HepG2 (cell line): ENCODE results near the gene DMKN. TPM values are rescaled to one million over a fixed set of nuclear protein-coding genes. Genes with fewer than 3 reads are reported as not detected.

Source experiments
- ATAC-seq: fragments of 200-7000 bp; cut with Tn5 transposase; 3 replicates; pipeline ENCODE4 v1.9.1; 2020; ENCODE audit warnings: mild to moderate bottlenecking, moderate library complexity
- BruUV-seq: library from RNA; stranded (reverse); fragments of 400-500 nt; replicated peaks from 2 replicates; lab custom pipeline; 2021; lab: Mats Ljungman, UMichigan
- CTCF ChIA-PET: fragments of 300-600 bp; formaldehyde crosslinking; extraction: SDS; loops from one replicate; lab custom pipeline; 2021; ENCODE audit warnings: low total read pairs, inconsistent platforms, low intra/inter-chr PET ratio; lab: Yijun Ruan, JAX
- POLR2A ChIA-PET: fragments of 350-600 bp; sonication (Branson Sonifier 250); formaldehyde crosslinking; loops from one replicate; lab custom pipeline; 2020; ENCODE audit warnings: antibody characterized with exemption, inconsistent platforms; lab: Yijun Ruan, JAX
- DNase-seq: peaks from one replicate; pipeline ENCODE4 v3.0.0-alpha.2; 2015; ENCODE audit warnings: low spot score
- FAIRE-seq: peaks from 3 replicates; lab custom pipeline; 2011; peaks lifted over from hg19 to GRCh38; lab: Jason Lieb, UNC
- H2AFZ ChIP-seq: one replicate; pipeline ENCODE4 v1.6.1; 2011; ENCODE audit warnings: low read length, inconsistent platforms
- H3K27ac ChIP-seq: fragments of 300-600 bp; 3 replicates; pipeline ENCODE4 v1.8.0; 2011; ENCODE audit warnings: mixed run types, mild to moderate bottlenecking, mixed read lengths, low read length, inconsistent platforms; ENCODE audit not compliant: insufficient read depth; ENCODE audit errors: extremely low read length
- H3K27me3 ChIP-seq, 2 experiments: fragments of 200-600 bp in 1 of 2; 2 replicates in 1 of 2; 3 replicates in 1 of 2; pipeline versions ENCODE4 v1.6.0 to v1.8.0; 2011; ENCODE audit warnings: low read length in 2 of 2, mild to moderate bottlenecking in 2 of 2, moderate library complexity in 2 of 2, inconsistent platforms in 1 of 2; ENCODE audit not compliant: insufficient read depth in 2 of 2, control insufficient read depth in 1 of 2
- H3K36me3 ChIP-seq, 2 experiments: fragments of 200-600 bp in 1 of 2; replicated peaks in 1 of 2; 2 replicates in 1 of 2; 3 replicates in 1 of 2; pipeline versions ENCODE4 v1.5.1 to v1.8.0; 2011; ENCODE audit warnings: low read length in 2 of 2, inconsistent platforms in 1 of 2; ENCODE audit not compliant: insufficient read depth in 2 of 2, control insufficient read depth in 1 of 2
- H3K4me1 ChIP-seq: 2 replicates; pipeline ENCODE4 v1.5.1; 2012; ENCODE audit warnings: low read length, inconsistent platforms; ENCODE audit not compliant: insufficient read depth
- H3K4me2 ChIP-seq: 2 replicates; pipeline ENCODE4 v1.6.0; 2011; ENCODE audit warnings: low read depth, low read length, inconsistent platforms
- H3K4me3 ChIP-seq, 3 experiments: fragments of 200-600 bp in 1 of 3; sonication (generic), shearing (Covaris generic) in 1 of 3; replicated peaks in 1 of 3; 2 replicates each; pipeline ENCODE4 v1.5.1; 2011 to 2016; ENCODE audit warnings: low read length in 3 of 3, inconsistent platforms in 2 of 3, low read depth in 2 of 3, mild to moderate bottlenecking in 2 of 3, control low read depth in 1 of 3, mixed read lengths in 1 of 3; ENCODE audit not compliant: insufficient read depth in 1 of 3
- H3K79me2 ChIP-seq: one replicate; pipeline ENCODE4 v1.6.1; 2011; ENCODE audit warnings: low read length, inconsistent platforms; ENCODE audit not compliant: insufficient read depth
- H3K9ac ChIP-seq: 2 replicates; pipeline ENCODE4 v1.6.0; 2011; ENCODE audit warnings: mild to moderate bottlenecking, low read depth, low read length, inconsistent platforms; ENCODE audit not compliant: insufficient read depth
- H3K9me3 ChIP-seq: 2 replicates; pipeline ENCODE4 v1.5.1; 2012; ENCODE audit warnings: mild to moderate bottlenecking, low read length
- H4K20me1 ChIP-seq: 2 replicates; pipeline ENCODE4 v1.6.0; 2011; ENCODE audit warnings: inconsistent platforms, mild to moderate bottlenecking, low read length, moderate library complexity; ENCODE audit not compliant: insufficient read depth
- AGO1 ChIP-seq: fragments of 200-400 bp; formaldehyde crosslinking; IDR thresholded peaks from 2 replicates; pipeline ENCODE4 v1.6.1; 2017; ENCODE audit warnings: mild to moderate bottlenecking, low read depth, low read length, moderate library complexity; ENCODE audit not compliant: poor library complexity, severe bottlenecking
- ARID2 ChIP-seq: sonication (generic); formaldehyde crosslinking; IDR thresholded peaks from 2 replicates; pipeline ENCODE4 v1.8.1; 2022; ENCODE audit warnings: mild to moderate bottlenecking, missing genetic modification reagents, borderline replicate concordance
- CBX5 ChIP-seq: sonication (generic); formaldehyde crosslinking; IDR thresholded peaks from 2 replicates; pipeline ENCODE4 v1.4.0; 2020; ENCODE audit warnings: missing genetic modification reagents, borderline replicate concordance
- KLF6 ChIP-seq: IDR thresholded peaks from 2 replicates; pipeline ENCODE4 v1.8.0; 2016; ENCODE audit warnings: missing biosample characterization, missing genetic modification reagents
- MTA1 ChIP-seq: sonication (generic); formaldehyde crosslinking; IDR thresholded peaks from 2 replicates; pipeline ENCODE4 v1.4.0; 2020; ENCODE audit warnings: missing genetic modification reagents, mild to moderate bottlenecking, borderline replicate concordance
- PHF5A ChIP-seq: IDR thresholded peaks from one replicate; pipeline ENCODE4 v1.6.1; 2018; ENCODE audit warnings: low read depth, missing genetic modification reagents; ENCODE audit not compliant: unreplicated experiment
- SOX13 ChIP-seq, 3 experiments: fragments of 450-650 bp in 1 of 3; sonication (generic) in 1 of 3; formaldehyde crosslinking in 1 of 3; IDR thresholded peaks in 2 of 3; conservative IDR thresholded peaks in 1 of 3; 2 replicates each; pipeline versions ENCODE4 v1.5.0 to v1.6.1; 2016 to 2020; ENCODE audit warnings: antibody characterized with exemption in 1 of 3, mild to moderate bottlenecking in 1 of 3, missing compliant biosample characterization in 1 of 3, missing genetic modification reagents in 1 of 3, moderate library complexity in 1 of 3
- SSRP1 ChIP-seq: IDR thresholded peaks from 2 replicates; pipeline ENCODE4 v1.6.1; 2016; ENCODE audit warnings: control low read depth
- TBL1XR1 ChIP-seq: fragments of 150-350 bp; IDR thresholded peaks from 2 replicates; pipeline ENCODE4 v1.6.1; 2014; ENCODE audit warnings: borderline replicate concordance, low read length; ENCODE audit not compliant: partially characterized antibody
- TCF7L2 ChIP-seq: IDR thresholded peaks from 2 replicates; pipeline ENCODE4 v1.6.1; 2011; ENCODE audit warnings: mild to moderate bottlenecking, low read depth, low read length, moderate library complexity
- YEATS4 ChIP-seq: sonication (generic); formaldehyde crosslinking; IDR thresholded peaks from 2 replicates; pipeline ENCODE4 v1.4.0; 2020; ENCODE audit warnings: missing genetic modification reagents, borderline replicate concordance
- ZBTB42 ChIP-seq: sonication (generic); formaldehyde crosslinking; IDR thresholded peaks from 2 replicates; pipeline ENCODE4 v1.5.0; 2020; ENCODE audit warnings: mild to moderate bottlenecking, missing genetic modification reagents
- ZFP62 ChIP-seq: sonication (generic); formaldehyde crosslinking; IDR thresholded peaks from 2 replicates; pipeline ENCODE4 v1.4.0; 2020; ENCODE audit warnings: missing genetic modification reagents
- ZFY ChIP-seq: sonication (generic); formaldehyde crosslinking; IDR thresholded peaks from 2 replicates; pipeline ENCODE4 v1.4.0; 2020; ENCODE audit warnings: missing genetic modification reagents
- ZNF180 ChIP-seq: sonication (generic); formaldehyde crosslinking; IDR thresholded peaks from 2 replicates; pipeline ENCODE4 v1.4.0; 2020; ENCODE audit warnings: low read depth, missing genetic modification reagents, borderline replicate concordance
- ZNF335 ChIP-seq: sonication (generic); formaldehyde crosslinking; IDR thresholded peaks from 2 replicates; pipeline ENCODE4 v1.4.0; 2020; ENCODE audit warnings: missing genetic modification reagents
- ZNF510 ChIP-seq: sonication (generic); formaldehyde crosslinking; IDR thresholded peaks from 2 replicates; pipeline ENCODE4 v1.4.0; 2020; ENCODE audit warnings: low read depth, mild to moderate bottlenecking, missing genetic modification reagents
- ZNF589 ChIP-seq: sonication (generic); formaldehyde crosslinking; conservative IDR thresholded peaks from 2 replicates; pipeline ENCODE4 v1.8.0; 2022; ENCODE audit warnings: mild to moderate bottlenecking, moderate library complexity, missing genetic modification reagents
- WGBS: methylation state at CpG from one replicate; pipeline ENCODE4 v1.1.6; 2017; ENCODE audit warnings: low lambda C conversion rate; 5-methylcytosine and 5-hydroxymethylcytosine counted together
- in situ Hi-C: cut with HindIII; loops from 2 replicates; pipeline ENCODE4 v1.10.0; 2017; ENCODE audit warnings: low pct_unique_long_range_greater_than_20kb; ENCODE audit not compliant: extremely low pct_ligation_motif_present
- intact Hi-C: fragments of 100-400 bp; cut with micrococcal nuclease; formaldehyde crosslinking; loops from one replicate; pipeline ENCODE4 v1.10.0; 2022; ENCODE audit not compliant: unreplicated experiment
- polyA plus RNA-seq, 8 experiments: library from polyadenylated mRNA; depleted of rRNA in 3 of 8; stranded (reverse) in 7 of 8; unstranded in 1 of 8; fragments of >200 nt; fragmentation: Illumina TruSeq in 4 of 8; extraction: Trizol in 4 of 8; gene quantifications; 2 replicates each; pipeline versions ENCODE4 v1.2.1 to v1.2.3, GENCODE V29; 2011 to 2016; ENCODE audit warnings: low read depth in 4 of 8, missing spikeins in 1 of 8, mixed read lengths in 1 of 8; ENCODE audit not compliant: insufficient read depth in 1 of 8
- total RNA-seq, 5 experiments: library from RNA; depleted of rRNA; stranded (reverse); fragments of >200 nt; fragmentation: Illumina TruSeq; extraction: Trizol; gene quantifications; 2 replicates each; pipeline ENCODE4 v1.2.3, GENCODE V29; 2016; ENCODE audit warnings: low read depth in 1 of 5
- TF ChIP-seq, protein P1 (sequence below): sonication (generic); formaldehyde crosslinking; IDR thresholded peaks from 2 replicates; pipeline ENCODE4 v1.4.0; 2020; ENCODE audit warnings: mild to moderate bottlenecking, missing genetic modification reagents
- TF ChIP-seq, protein P2 (sequence below): sonication (generic); formaldehyde crosslinking; conservative IDR thresholded peaks from 2 replicates; pipeline ENCODE4 v1.4.0; 2020; ENCODE audit warnings: mild to moderate bottlenecking, missing genetic modification reagents, moderate library complexity

Gene DMKN
- total and polyA plus RNA-seq, 2 of the 13 experiments (the other 11 are each of a cell fraction or from before 2014, with no cell fraction given) = 50.8 to 57.1 TPM

DNA sequence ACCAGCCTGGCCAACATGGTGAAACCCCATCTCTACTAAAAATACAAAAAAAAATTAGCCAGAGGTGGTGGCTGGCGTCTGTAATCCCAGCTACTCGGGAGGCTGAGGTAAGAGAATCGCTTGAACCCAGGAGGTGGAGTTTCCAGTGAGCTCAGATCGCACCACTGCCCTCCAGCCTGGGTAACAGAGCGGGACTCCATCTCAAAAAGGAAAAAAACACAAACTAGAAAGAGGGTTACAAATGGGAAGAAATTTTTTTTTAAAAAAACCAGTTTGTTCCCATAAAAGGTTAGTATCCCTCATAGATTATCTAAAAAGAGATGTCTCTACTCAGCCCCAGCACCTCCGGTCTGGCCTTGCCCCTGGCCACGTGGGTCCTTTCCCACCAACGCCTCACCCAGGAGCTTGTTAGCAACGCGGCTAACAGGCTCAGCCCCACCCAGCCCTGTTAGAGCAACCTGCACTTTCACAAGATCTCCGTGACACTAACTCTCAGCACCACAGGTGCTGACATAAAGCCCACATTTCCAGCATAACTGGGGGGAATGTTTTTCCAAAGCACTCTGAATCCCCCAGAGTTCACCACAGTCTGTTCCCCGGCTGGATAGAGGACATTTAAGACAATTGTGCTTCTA, 4.3 kb downstream of the DMKN start (continued):
- TF ChIP-seq, protein P1, sequence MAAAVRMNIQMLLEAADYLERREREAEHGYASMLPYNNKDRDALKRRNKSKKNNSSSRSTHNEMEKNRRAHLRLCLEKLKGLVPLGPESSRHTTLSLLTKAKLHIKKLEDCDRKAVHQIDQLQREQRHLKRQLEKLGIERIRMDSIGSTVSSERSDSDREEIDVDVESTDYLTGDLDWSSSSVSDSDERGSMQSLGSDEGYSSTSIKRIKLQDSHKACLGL (CRISPR knock-in tag) = 0 out of 2 replicates have a peak, but pooled peaks have one; percentile 27
- TF ChIP-seq CBX5 (CRISPR knock-in tag) (no peak), YEATS4 (CRISPR knock-in tag) (0 out of 2 replicates have a peak, but pooled peaks have one; percentile 5), ZFY (CRISPR knock-in tag) (peak; percentile 36; the same call in 1 of the 2 replicates), KLF6 (CRISPR knock-in tag) (peak; percentile 53), PHF5A (CRISPR knock-in tag) (peak; percentile 44)
- TF ChIP-seq, protein P2, sequence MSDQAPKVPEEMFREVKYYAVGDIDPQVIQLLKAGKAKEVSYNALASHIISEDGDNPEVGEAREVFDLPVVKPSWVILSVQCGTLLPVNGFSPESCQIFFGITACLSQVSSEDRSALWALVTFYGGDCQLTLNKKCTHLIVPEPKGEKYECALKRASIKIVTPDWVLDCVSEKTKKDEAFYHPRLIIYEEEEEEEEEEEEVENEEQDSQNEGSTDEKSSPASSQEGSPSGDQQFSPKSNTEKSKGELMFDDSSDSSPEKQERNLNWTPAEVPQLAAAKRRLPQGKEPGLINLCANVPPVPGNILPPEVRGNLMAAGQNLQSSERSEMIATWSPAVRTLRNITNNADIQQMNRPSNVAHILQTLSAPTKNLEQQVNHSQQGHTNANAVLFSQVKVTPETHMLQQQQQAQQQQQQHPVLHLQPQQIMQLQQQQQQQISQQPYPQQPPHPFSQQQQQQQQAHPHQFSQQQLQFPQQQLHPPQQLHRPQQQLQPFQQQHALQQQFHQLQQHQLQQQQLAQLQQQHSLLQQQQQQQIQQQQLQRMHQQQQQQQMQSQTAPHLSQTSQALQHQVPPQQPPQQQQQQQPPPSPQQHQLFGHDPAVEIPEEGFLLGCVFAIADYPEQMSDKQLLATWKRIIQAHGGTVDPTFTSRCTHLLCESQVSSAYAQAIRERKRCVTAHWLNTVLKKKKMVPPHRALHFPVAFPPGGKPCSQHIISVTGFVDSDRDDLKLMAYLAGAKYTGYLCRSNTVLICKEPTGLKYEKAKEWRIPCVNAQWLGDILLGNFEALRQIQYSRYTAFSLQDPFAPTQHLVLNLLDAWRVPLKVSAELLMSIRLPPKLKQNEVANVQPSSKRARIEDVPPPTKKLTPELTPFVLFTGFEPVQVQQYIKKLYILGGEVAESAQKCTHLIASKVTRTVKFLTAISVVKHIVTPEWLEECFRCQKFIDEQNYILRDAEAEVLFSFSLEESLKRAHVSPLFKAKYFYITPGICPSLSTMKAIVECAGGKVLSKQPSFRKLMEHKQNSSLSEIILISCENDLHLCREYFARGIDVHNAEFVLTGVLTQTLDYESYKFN = 0 out of 2 replicates have a peak, but pooled peaks have one; percentile 6

DNA sequence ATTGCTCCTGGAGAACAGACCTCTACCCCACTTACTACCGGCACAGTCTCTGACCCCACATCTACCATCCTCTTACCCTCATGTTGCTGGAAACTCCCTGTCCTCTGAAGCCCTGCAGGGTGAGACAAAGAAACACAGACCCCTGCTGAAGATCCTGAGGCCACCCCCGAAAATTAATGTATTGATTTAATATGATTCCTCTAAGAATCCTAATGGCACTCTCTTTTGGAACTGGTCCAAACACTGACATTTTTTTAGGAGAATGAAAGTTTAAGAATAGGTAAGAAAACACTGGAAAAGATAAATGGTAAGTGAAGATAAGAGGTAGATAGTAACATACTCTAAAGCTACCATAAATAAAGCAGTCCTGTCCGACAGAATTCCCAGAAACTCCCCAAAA, 5.3 kb downstream of the DMKN start:
- H2AFZ ChIP-seq = no peak overlapping the region
- no peak for ATAC-seq
- intact Hi-C loops = no loop called here
- FAIRE-seq = no peak
- DNase-seq = no peak
- H3K27me3 ChIP-seq = peaks cover 1 to 18% of the 10 kb centered on the region in 2 experiments; a peak in 2 of 5 replicates
- no TSS peak for BruUV-seq
- H3K9me3 ChIP-seq = no peaks in the 10 kb centered on the region
- POLR2A ChIA-PET = interaction anchor here (1.1 to 1.6 kb wide), 3 partner anchors 11 to 40 kb away, joined by 3 read pairs; no protein-coding TSS in a partner anchor
- H3K4me3 ChIP-seq = no peak overlapping the region
- no peak overlapping the region for H3K9ac ChIP-seq
- peaks cover 39% of the 10 kb centered on the region for H3K4me1 ChIP-seq
- peaks cover 3 to 5% of the 10 kb centered on the region in 2 experiments; a peak in 3 of 5 replicates for H3K36me3 ChIP-seq
- CTCF ChIA-PET = no interaction called here
- in situ Hi-C loops = no loop called here
- no peak overlapping the region for H3K27ac ChIP-seq
- H3K79me2 ChIP-seq = no peaks in the 10 kb centered on the region
- no peaks in the 10 kb centered on the region for H4K20me1 ChIP-seq
- H3K4me2 ChIP-seq = peak overlapping the region; percentile 93; the same call in 1 of the 2 replicates
- WGBS = 93% methylated on average over 3 of the region's 3 CpGs
- no peak for TF ChIP-seq AGO1
- TF ChIP-seq ZNF589 = no peak
- TF ChIP-seq ZBTB42 (CRISPR knock-in tag) = no peak
- no peak for TF ChIP-seq TCF7L2
- TF ChIP-seq SSRP1 (CRISPR knock-in tag) = no peak
- no peak for TF ChIP-seq SOX13 (IDR thresholded peaks at IDR 0.05)
- no peak for TF ChIP-seq SOX13 (CRISPR knock-in tag; conservative IDR thresholded peaks at IDR 0.05 in 1 of 2, IDR thresholded peaks at IDR 0.05 in 1 of 2)
- no peak for TF ChIP-seq ARID2 (CRISPR knock-in tag)
- TF ChIP-seq ZNF335 (CRISPR knock-in tag) = no peak
- TF ChIP-seq MTA1 = no peak
- no peak for TF ChIP-seq ZFP62 (CRISPR knock-in tag)
- no peak for TF ChIP-seq ZNF510
- TF ChIP-seq ZNF180 (CRISPR knock-in tag) = no peak
- TF ChIP-seq TBL1XR1 = no peak
